ENCODE results near the gene UBXN1.

DNA sequence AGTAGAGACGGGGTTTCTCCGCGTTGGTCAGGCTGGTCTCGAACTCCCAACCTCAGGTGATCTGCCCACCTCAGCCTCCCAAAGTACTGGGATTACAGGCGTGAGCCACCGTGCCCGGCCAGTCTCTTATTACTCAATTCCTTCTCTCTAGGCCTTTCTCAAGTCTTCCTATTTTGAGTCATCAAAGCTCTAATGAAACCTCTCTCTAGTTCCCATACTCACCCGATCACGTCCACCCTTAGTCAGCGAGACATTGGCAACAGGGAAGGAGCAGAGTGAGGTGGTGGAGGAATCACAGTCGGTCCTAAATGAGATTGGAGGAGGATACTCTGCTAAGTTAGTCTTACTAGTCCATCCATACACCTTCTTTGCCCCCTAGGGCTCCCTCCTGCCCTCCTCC, 23.4 kb upstream of the UBXN1 start:
- TF ChIP-seq, protein P1, sequence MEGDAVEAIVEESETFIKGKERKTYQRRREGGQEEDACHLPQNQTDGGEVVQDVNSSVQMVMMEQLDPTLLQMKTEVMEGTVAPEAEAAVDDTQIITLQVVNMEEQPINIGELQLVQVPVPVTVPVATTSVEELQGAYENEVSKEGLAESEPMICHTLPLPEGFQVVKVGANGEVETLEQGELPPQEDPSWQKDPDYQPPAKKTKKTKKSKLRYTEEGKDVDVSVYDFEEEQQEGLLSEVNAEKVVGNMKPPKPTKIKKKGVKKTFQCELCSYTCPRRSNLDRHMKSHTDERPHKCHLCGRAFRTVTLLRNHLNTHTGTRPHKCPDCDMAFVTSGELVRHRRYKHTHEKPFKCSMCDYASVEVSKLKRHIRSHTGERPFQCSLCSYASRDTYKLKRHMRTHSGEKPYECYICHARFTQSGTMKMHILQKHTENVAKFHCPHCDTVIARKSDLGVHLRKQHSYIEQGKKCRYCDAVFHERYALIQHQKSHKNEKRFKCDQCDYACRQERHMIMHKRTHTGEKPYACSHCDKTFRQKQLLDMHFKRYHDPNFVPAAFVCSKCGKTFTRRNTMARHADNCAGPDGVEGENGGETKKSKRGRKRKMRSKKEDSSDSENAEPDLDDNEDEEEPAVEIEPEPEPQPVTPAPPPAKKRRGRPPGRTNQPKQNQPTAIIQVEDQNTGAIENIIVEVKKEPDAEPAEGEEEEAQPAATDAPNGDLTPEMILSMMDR (IDR thresholded peaks at IDR 0.05; ENCODE audit: insufficient read depth, low read length) = no peak
- TF ChIP-seq POLR2AphosphoS5 (IDR thresholded peaks at IDR 0.05; ENCODE audit: low read depth) = no peak
- no peak for TF ChIP-seq GABPA (IDR thresholded peaks at IDR 0.05; ENCODE audit: low read depth)
- TF ChIP-seq REST (IDR thresholded peaks at IDR 0.05; ENCODE audit: insufficient replicate concordance, low read depth) = no peak
